ENCODE measurements around the gene DENND1B.
"Not testable (repeated sequence)": the region's sequence is repeated elsewhere in the genome, so short reads cannot be mapped to it uniquely, and the experiment has no call there.

DNA sequence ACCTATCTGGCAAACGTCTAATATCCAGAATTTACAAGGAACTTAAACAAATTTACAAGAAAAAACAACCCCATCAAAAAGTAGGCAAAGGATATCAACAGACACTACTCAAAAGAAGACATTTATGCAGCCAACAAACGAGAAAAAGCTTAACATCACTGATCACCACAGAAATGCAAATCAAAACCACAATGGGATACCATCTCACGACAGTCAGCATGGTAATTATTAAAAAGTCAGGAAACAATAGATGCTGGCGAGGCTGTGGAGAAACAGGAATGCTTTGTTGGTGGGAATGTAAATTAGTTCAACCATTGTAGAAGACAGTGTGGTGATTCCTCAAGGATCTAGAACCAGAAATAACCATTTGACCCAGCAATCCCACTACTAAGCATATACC, 74.6 kb downstream of the DENND1B start:
- TF ChIP-seq MAX (CRISPR knock-in tag; IDR thresholded peaks at IDR 0.05); ELF1 (tag; IDR thresholded peaks at IDR 0.05): not testable (repeated sequence)
- TF ChIP-seq, protein P1, sequence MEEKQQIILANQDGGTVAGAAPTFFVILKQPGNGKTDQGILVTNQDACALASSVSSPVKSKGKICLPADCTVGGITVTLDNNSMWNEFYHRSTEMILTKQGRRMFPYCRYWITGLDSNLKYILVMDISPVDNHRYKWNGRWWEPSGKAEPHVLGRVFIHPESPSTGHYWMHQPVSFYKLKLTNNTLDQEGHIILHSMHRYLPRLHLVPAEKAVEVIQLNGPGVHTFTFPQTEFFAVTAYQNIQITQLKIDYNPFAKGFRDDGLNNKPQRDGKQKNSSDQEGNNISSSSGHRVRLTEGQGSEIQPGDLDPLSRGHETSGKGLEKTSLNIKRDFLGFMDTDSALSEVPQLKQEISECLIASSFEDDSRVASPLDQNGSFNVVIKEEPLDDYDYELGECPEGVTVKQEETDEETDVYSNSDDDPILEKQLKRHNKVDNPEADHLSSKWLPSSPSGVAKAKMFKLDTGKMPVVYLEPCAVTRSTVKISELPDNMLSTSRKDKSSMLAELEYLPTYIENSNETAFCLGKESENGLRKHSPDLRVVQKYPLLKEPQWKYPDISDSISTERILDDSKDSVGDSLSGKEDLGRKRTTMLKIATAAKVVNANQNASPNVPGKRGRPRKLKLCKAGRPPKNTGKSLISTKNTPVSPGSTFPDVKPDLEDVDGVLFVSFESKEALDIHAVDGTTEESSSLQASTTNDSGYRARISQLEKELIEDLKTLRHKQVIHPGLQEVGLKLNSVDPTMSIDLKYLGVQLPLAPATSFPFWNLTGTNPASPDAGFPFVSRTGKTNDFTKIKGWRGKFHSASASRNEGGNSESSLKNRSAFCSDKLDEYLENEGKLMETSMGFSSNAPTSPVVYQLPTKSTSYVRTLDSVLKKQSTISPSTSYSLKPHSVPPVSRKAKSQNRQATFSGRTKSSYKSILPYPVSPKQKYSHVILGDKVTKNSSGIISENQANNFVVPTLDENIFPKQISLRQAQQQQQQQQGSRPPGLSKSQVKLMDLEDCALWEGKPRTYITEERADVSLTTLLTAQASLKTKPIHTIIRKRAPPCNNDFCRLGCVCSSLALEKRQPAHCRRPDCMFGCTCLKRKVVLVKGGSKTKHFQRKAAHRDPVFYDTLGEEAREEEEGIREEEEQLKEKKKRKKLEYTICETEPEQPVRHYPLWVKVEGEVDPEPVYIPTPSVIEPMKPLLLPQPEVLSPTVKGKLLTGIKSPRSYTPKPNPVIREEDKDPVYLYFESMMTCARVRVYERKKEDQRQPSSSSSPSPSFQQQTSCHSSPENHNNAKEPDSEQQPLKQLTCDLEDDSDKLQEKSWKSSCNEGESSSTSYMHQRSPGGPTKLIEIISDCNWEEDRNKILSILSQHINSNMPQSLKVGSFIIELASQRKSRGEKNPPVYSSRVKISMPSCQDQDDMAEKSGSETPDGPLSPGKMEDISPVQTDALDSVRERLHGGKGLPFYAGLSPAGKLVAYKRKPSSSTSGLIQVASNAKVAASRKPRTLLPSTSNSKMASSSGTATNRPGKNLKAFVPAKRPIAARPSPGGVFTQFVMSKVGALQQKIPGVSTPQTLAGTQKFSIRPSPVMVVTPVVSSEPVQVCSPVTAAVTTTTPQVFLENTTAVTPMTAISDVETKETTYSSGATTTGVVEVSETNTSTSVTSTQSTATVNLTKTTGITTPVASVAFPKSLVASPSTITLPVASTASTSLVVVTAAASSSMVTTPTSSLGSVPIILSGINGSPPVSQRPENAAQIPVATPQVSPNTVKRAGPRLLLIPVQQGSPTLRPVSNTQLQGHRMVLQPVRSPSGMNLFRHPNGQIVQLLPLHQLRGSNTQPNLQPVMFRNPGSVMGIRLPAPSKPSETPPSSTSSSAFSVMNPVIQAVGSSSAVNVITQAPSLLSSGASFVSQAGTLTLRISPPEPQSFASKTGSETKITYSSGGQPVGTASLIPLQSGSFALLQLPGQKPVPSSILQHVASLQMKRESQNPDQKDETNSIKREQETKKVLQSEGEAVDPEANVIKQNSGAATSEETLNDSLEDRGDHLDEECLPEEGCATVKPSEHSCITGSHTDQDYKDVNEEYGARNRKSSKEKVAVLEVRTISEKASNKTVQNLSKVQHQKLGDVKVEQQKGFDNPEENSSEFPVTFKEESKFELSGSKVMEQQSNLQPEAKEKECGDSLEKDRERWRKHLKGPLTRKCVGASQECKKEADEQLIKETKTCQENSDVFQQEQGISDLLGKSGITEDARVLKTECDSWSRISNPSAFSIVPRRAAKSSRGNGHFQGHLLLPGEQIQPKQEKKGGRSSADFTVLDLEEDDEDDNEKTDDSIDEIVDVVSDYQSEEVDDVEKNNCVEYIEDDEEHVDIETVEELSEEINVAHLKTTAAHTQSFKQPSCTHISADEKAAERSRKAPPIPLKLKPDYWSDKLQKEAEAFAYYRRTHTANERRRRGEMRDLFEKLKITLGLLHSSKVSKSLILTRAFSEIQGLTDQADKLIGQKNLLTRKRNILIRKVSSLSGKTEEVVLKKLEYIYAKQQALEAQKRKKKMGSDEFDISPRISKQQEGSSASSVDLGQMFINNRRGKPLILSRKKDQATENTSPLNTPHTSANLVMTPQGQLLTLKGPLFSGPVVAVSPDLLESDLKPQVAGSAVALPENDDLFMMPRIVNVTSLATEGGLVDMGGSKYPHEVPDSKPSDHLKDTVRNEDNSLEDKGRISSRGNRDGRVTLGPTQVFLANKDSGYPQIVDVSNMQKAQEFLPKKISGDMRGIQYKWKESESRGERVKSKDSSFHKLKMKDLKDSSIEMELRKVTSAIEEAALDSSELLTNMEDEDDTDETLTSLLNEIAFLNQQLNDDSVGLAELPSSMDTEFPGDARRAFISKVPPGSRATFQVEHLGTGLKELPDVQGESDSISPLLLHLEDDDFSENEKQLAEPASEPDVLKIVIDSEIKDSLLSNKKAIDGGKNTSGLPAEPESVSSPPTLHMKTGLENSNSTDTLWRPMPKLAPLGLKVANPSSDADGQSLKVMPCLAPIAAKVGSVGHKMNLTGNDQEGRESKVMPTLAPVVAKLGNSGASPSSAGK (IDR thresholded peaks at IDR 0.05): not testable (repeated sequence)
